Transverse colon (tissue), 4 donors: ENCODE data around the gene DPP8.

Source experiments
- POLR2A ChIP-seq: fragments of 450-650 bp; IDR thresholded peaks from one replicate; pipeline ENCODE4 v1.6.1; 2016; ENCODE audit warnings: antibody characterized with exemption, mild to moderate bottlenecking, moderate library complexity
- POLR2AphosphoS5 ChIP-seq, 3 donors: sonication (generic); formaldehyde crosslinking; IDR thresholded peaks; one replicate each; pipeline ENCODE4 v1.6.1; 2016; ENCODE audit warnings: antibody characterized with exemption in 3 of 3
- TF ChIP-seq, protein P1 (sequence below), 5 experiments: fragments of 200-600 bp in 3 of 5; fragments of 450-650 bp in 2 of 5; sonication (generic) in 3 of 5; IDR thresholded peaks; 1 replicate in 2 of 5; 2 replicates in 3 of 5; pipeline ENCODE4 v1.5.1; 2016 to 2017; ENCODE audit warnings: antibody characterized with exemption in 5 of 5, inconsistent platforms in 3 of 5, mild to moderate bottlenecking in 2 of 5, moderate library complexity in 1 of 5

GRCh38 chr15:65558336-65558735 is 40.8 kb upstream of the DPP8 start:
- TF ChIP-seq, protein P1, sequence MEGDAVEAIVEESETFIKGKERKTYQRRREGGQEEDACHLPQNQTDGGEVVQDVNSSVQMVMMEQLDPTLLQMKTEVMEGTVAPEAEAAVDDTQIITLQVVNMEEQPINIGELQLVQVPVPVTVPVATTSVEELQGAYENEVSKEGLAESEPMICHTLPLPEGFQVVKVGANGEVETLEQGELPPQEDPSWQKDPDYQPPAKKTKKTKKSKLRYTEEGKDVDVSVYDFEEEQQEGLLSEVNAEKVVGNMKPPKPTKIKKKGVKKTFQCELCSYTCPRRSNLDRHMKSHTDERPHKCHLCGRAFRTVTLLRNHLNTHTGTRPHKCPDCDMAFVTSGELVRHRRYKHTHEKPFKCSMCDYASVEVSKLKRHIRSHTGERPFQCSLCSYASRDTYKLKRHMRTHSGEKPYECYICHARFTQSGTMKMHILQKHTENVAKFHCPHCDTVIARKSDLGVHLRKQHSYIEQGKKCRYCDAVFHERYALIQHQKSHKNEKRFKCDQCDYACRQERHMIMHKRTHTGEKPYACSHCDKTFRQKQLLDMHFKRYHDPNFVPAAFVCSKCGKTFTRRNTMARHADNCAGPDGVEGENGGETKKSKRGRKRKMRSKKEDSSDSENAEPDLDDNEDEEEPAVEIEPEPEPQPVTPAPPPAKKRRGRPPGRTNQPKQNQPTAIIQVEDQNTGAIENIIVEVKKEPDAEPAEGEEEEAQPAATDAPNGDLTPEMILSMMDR (IDR thresholded peaks at IDR 0.05) = no peak
- no peak for TF ChIP-seq POLR2A
- no peak for TF ChIP-seq POLR2AphosphoS5 (IDR thresholded peaks at IDR 0.05)
